NCI-H2171 treated with DMSO at 0.1 percent for 48 hours (cell line): ENCODE results near the gene CACNA1I.

Experiments used
- DNase-seq: peaks from one replicate; lab custom pipeline; 2025; lab: John Stamatoyannopoulos, UW

CACNA1I gene

DNA sequence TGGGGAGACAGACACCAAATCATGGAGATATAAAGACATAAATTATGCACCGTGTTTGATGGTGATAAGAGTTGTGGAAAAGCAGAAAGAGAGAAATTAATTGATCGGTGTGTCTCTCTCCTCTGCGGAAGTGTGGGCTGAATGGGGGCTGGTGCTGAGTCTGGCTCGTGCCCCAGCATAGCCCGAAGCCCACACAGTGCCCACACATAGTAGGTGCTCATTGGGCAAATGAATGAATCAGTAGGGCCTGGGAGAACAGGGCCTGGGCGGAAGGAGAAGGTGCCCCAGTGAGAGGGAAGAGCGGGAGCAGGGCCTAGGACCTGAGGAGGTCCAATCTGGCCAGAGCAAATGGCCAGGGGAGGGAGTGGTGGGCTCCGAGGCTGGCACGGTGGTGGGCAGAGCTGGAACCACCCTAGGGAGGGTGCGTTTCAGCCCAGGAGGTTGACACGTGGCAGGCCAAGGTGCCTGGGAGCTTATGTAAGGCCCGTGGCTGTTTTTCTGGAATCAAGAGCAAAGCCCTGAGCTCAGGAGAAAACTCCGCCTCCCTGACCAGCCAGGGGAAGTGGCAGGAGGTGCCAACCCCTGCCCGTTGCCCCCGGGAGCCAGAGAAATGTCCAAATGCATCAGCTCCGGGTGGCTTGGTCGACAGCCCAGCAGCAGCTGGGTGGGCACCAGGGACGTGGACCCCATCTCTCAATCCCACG lies 2.1 kb upstream of the CACNA1I start:
- no peak for DNase-seq

DNA sequence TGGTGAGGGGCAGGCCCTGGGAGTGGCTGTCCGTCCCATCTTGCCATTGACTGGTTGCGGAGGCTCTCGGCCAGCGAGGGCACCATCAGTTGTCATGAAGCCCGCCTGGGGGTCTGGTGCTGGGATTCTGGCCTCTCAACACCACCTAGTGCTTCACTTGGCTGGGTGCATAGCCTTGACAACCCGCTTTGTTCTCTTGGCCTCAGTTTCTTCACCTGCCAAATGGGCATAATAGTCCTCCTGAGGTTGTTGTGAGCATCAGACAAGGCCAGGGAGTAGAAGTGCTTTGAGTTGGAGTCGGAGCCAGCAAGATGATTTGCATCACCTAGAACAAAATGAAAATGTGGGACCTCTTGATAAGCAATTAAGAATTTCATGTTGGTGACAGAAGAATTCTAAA lies 1.5 kb upstream of the CACNA1I start:
- no peak for DNase-seq

DNA sequence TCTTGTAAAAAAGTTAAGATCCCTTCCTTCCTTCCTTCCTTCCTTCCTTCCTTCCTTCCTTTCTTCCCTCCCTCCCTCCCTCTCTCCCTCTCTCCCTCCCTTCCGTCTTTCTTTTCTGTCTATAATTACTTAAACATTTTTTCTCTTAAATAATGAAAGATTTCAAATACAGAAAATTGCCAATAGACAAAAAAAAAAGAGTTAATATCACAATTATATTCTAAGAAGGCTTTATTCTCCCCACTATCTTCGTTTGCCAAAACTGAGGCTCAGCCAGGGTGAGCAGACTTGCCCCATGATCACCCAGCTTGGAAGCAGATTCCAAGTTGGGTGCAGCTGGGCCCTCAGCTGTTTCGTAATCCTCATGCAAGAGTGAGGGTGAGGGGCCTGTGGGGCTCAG lies 327 bp upstream of the CACNA1I start:
- DNase-seq, result no peak

DNA sequence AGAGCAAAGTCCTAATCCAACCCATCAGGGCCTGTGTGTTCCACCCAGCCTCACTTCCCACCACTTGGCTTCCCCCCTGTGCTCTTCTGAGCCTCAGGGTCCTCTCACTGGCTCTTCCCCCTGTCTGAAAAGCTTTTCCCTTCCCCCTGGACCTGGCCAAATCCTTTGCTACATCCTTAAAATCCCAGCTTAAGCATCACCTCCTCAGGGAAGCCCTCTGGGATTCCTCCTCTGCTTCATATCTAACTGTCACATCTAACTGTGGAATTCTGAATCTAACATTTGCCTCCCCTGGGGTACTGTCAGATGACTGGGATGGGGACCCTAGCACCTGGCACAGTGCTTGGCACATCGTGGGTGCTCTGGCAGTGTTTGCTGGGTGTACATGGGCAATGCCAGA lies 985 bp downstream of the CACNA1I start:
- DNase-seq, result no peak

DNA sequence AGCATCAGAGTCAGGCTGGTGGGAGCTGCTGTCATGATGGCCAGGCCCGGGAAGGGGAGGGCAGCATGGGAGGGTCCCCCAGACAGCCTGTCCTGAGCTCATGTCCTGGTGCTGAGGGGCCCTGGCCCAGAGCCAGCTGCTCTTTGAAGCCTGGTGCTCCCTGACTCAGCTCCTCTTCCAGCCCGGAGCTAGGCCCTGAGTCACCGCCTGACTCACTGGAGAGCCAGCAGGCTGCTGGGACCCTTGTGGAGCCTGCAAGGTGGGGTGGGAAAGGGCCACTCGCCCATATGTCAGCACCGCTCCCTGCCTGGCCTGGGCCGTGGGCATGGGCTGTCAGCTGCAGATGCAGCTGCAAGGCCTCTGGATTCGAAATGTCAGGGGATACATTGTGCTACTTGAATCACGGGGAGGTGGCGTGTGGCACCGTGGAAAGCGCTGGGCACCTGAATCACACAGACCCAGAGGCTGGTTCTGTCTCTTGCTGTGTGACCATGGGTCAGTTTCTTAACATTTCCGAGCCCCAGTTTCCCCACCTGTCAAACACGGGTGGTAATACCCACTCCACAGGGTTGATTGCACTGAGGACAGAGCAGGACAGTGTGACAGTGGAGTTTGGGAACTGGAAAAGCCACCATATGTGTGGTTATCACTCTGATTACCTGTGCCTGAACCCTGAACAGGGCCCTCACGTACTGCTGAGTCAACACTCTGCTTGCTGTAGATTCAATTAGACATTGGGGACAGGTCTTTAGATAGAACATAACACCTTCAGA lies 4.4 kb downstream of the CACNA1I start:
- no peak for DNase-seq

DNA sequence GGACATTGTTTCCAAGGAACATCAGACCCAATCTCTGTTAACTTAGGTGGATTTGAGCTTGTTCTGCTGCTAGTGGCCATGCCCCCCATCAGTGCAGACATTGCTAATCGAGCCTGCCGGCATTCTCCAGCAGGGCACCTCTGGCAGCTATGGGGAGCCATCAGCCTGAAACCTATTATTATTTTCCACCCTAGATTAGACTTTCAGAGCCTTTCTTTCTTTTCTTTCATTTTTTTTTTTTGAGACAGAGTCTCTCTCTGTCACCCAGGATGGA lies 4.9 kb downstream of the CACNA1I start:
- no peak for DNase-seq

DNA sequence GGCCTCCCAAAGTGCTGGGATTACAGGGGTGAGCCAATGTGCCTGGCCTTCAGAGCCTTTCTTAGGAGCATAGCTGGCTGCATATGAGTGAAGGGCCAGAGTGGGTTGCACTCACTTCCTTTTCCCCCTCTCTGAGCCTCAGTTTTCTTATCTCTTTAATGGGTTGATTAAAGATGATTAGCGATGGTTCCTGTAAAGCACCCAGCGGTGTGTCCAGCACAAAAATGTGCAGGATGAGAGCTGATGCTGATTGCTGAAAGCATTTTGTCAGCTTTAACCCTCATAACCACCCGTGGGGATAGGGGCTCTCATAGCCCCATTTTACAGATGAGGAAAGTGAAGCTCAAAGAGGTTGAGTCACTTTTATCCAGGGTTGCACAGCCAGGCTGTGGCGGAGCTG lies 5.5 kb downstream of the CACNA1I start:
- no peak for DNase-seq

DNA sequence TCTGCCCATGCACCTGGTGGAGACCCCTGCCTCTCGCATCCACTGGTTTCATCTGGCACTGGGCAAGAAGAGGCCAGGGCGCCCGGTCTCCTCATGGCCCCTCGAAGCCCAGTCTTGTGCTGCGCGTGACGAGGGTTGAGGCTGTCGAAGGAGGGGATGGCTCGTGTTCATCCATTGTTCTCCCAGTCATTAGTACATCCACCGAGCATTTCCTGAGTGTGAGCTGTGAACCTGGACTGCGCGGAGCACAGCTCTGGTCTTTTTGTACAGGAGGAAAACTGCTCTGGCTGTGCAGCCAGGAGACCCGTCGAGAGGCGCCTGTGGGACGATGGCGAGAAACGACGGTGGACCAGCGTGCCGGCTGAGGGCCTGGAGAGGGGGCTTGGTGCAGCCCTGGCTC lies 6.8 kb downstream of the CACNA1I start:
- no peak for DNase-seq

DNA sequence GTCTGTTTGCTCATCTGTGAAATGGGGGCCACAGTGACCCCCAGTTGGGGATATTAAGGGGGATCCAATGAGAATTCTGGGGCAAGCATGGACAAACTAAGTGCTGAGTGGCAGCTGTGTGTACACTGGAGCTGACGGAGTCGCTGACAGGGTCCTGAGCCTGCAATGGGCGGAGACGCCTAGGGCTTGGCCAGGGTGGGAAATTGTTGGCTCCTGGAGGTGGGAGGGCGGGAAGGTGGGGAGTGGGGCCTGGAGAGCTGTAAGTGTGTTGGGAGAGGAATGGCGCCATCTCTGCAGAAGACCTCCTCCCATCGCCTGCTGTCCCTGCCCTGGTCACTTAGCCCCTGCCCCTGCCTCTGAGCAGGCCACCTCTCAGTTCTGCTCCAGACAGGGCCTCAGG lies 7.3 kb downstream of the CACNA1I start:
- DNase-seq, result no peak

DNA sequence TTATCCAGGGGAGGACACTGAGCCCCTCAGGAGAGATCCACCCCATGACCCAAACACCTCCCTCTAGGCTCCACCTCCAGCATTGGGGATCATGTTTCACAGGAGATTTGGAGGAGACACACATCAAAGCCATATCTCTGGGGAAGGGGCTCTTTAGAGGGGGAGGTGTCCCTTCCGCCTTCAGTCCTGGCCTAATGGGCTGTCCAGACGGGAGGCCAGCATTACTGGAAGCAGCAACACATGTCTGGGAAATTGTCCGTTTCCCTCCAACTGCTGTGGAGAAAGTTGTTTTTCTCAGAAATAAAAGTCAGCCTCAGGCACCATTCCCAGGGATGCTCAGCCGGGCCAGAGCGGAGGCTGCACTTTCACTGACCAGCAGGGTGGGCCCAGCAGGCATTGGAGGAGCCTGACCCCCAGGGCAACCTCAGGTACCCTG lies 9.5 kb downstream of the CACNA1I start:
- no peak for DNase-seq

DNA sequence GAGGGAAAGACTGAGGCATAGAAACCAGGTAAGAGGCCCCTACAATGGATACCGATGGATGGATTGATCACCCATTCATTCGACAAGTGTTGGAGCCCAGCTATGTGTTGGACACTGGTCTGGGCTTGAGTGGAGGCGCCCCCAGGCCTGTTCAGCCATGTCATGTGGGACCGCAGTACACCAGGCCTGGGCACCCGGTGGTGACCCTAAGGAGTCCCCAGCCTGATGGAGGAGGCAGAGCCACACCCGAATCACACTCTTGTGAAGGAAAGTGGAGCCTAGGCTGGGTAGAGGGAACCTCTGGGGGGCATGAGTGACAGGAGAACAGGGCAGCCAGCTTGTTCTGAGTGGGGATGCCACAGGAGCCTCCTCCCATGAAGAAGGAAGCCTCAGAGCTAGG lies 10.2 kb downstream of the CACNA1I start:
- DNase-seq, result no peak

DNA sequence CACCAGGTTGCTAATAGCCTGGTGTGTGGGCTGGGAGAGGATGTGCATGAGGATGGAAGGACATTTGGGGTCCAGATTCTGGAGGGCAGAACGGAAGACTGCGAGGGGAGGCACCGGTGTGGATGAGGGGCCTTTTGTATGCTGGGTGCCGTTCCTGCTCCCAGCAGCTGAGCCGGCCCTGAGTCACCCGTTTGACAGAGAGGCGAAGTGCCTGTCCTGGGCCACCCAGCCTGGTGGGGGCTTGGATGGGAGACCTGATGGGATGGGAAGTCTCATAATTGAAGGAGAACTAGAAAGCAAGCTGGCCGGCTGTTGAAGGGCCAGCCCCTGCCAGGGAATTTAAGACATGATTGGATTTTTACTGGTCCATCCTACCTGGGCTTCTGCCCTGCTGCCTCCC lies 10.8 kb downstream of the CACNA1I start:
- no peak for DNase-seq

DNA sequence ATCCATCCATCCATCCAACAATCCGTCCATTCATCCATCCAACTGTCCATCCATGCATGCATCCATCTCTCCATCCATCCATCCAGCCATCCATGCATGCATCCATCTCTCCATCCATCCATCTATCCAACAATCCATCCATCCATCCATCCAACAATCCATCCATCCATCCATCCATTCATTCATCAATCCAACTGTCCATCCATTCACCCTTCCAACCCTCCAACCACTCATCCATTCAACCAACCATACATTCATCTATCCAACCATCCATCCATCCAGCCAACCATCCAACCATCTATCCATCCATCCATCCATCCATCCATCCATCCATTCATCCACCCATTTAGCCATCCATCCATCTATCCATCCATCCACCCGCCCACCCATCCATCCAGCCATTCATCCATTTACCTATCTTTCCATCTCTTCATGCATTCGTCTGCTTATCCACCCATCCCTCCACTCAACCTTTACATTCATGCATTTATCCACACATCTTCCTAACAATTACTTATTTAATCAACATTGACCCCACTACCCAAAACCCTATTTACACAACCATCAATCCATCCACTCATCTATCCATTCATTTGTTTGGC lies 12.6 kb downstream of the CACNA1I start:
- no peak for DNase-seq

DNA sequence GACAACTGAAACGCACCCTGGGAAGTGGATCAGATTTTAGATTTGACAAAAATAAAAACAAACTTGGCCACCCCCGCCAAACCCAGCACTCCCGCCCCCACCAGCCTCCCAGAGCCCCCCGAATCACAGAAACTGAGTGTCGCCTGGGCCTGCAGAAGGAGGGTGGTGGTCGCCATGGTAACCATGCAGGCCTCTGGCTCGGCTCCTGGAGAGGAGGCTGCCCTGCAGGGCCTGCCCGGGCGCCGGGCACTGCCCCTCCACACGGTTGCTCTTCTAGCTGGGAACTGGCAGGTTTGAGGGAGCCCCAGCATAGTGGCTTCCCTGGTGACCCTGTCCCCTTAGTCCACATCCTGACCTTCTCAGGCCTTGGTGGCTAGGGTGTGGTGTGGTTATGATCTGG lies 19.3 kb downstream of the CACNA1I start:
- no peak for DNase-seq

DNA sequence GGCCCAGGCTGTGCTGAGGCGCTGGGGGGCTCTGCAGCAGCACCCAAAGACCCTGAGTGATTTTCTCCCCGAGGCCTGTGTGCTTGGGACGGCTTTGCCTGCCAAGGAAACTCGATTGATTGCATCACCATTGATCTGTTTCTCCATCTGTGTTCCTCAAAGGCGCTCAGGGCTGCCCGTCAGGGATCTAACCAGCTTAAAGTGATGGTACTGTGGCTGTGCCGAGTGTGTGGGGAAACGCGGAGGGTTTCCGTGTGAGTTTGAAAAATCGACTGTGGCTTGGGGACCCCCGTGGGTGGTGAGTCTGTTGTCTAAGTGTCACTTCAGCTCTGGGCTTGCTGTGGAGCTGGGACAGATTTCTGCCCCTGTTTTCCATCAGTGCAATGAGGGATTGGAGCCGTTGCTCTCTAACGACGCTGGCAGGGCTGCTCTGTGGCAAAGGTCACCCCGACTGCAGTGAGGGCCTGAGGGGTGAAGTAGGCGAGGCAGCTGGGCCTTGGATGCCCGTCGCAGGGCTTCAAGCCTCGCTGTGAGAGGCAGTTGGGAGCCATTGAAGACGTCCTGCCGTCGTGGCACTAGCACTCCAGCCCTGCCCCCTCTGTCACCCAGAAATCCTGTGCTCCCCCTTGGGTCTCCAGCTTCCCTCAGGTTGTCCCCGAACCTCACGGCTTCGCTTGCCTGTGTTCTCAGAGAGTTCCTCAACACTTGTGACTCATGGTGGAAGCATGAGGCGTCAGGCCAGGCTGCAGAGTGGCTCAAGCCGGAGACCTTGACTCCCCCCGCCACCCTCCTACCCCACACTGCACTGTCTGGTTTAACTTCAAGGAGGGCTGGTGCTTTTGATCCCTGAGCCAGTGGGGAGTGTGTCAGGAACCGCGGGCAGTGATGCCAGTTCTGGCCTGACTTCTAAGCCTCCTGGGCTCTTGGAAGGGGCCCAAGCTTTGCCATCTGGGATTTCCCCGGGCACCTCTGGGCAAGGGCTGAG lies 21.8 kb downstream of the CACNA1I start:
- DNase-seq, result peak; percentile 42

DNA sequence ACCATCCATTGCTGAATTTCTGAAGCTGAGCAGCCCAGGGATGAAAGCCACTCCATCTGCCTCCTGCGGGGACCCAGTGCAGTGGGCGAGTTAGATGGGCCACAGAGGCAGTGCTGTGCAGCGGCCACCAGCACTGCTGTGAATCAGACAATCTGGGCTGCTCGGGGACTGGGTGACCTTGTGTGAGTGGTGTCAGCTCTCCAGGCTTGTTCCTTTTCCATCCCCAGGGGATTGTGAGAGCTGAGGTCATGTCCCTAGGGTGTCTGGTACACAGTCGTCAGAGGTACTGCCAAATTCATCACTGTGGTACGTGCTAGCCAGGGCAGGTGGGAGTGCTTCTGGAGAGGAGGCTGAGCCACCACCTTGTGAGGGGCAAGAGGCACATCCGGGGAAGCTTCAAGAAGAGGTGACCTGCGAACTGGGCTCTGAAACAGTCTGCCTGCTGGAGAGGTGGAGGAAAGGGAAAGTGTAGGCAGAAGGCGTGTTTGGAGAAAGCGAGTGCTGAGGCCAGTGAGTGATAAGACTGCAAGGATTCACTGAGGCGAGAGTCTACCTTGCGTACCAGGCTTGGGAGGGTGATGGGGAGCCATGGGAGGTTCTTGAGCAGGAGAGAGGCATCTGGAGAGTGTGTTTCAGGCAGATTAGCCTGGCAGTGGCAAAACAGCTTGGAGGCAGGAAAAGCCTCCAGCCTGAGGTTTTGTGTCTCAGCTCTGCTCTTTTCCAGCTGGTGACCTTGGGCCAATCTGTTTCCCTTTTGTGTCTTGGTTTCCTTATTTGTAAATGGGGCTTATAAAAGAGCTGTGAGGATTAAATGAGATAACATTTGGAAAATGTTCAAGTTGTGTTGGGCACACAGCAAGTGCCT lies 22.7 kb downstream of the CACNA1I start:
- peak; percentile 75 for DNase-seq

DNA sequence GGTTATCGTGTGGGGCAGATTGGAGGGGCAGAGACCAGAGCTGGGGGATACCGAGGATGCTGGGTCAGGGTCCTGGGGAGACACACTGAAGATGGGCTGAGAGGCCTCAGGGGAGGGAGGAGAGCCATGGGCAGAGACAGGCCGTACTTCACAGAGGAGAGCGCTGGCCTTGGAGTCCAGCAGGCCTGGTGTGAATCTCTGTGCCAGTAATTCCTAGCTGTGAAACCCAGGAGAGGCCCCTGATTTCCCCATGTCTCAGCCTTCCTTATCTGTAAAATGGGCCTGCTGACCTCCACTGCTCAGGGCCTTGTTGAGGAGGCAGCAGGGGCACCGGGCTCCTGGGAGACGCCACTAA lies 23.4 kb downstream of the CACNA1I start:
- DNase-seq, result no peak

DNA sequence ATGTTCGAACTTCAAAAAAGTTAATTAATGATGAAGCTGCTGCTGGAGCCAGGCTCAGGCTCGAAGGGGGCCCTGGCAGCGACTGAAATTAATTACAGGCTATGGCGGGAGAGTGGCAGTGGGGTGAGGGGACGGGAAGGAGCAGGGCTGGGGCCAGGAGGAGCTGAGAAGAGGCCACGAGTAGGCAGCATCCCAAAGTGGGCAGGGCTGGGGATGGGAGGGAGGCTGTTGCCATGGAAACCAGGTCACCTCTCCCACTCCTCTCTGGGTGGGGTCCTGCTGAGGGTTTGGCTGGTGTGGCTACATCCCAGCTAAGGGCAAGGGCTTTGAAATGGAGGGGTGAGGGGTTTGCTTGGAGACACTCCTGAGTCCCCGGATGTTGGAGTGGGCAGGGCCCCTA lies 23.9 kb downstream of the CACNA1I start:
- DNase-seq, result no peak

DNA sequence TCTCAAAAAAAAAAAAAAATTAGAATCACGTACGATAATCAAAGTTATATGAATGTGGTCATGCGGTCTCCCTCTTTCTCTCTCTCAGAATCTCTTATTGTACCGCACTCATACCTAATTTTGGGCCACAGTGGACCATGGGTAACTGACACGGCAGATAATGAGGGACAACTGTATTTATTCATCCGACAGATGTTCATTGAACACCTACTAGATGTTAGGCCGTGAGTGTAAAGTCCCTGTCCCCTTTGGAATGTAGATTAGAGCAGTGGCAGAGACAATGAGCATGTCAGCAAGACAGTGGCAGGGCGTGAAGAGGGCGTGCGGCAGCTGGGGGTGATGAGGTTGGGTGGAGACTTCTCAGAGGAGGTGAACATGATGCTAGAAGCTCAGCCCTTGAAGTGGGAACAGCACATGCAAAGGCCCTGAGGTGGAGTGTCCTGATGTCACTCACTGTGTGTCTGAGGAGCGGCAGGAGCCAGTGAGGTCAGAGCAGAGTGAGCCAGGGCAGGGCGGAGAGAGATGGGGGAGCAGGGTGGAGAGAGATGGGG lies 25.1 kb downstream of the CACNA1I start:
- DNase-seq, result no peak

DNA sequence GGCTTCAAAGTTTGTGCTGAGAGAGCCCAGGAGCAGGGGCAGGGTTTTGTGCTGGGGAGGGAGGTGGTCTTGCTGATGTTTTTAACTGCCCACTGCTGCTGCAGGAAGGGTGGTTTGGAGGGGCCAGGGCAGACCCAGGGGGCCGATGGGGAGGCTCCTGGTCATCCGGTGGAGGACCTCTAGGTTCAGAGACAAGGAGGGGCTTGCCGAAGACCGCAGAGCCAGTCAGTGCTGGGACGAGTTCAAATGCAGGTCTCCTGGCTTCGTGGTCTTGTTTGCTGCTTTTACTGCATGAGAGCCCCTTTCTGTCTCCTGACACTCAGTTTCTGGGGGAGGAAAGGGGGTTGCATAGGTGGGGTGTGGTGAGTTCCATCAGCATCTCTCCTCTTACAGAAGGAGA lies 26.0 kb downstream of the CACNA1I start:
- DNase-seq, result no peak

DNA sequence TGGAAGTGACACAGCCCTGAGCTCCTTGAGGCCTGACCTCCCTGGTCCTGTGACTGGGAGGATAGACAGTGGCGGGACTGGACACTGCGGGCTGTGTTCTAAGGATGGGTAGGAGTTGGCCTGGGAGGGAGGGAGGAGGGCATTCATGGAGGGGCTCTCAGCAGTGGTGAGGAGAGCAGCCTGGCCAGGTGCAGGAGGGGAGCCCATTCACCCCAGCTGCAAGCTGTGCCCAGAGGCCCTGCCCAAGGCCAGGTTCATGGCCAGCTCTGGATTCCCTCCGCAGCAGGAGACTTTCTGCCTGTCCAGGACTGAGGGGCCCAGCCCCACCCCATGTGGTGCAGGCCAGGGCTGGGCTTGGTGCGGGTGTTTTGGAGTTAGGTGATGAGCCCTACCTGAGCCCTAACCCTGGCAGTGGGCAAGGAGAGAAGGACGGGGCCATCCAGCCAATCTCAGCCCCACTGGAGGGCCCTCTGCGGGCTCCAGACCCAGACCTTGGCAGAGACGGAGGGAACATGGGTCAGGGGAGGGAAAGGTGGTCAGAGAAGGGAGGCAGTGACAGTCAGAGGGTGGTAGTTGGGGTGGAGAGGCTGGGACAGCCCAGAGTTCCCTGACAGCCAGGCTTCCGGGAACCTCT lies 26.8 kb downstream of the CACNA1I start:
- no peak for DNase-seq
